Measurements from ENCODE around the gene TUT7.

DNA sequence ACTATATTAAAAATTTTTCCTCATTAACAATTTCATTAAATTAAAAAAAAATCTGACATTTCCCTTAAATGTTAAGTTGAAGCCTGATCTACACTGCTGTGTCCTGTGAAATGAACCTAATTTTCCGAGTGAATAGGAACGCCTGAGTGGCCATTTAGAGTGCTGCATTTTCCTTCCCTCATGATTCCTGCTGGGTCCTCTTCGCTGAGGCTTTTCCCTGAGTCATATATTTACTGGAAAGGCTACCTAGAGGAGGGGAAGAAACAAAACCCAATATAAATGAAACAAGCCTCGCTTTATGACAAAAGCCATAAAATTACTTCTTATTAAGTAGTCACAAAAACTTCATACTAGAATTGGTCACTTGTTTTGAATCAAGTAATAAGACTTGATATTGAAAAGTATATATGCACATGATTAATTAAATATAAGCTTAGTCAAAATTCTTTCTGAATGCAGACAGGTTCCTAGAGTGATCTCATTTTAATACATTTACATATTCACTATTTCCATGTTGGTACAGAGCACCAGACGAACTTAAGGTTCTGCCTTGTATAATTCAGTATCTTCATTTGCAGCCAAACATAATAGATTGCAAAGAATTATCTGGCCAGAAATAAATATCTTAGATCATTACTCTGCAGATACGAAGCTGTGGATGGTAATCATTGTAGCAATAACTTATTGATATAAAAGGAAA, 65.6 kb downstream of the TUT7 start:
- TF ChIP-seq, protein P1, sequence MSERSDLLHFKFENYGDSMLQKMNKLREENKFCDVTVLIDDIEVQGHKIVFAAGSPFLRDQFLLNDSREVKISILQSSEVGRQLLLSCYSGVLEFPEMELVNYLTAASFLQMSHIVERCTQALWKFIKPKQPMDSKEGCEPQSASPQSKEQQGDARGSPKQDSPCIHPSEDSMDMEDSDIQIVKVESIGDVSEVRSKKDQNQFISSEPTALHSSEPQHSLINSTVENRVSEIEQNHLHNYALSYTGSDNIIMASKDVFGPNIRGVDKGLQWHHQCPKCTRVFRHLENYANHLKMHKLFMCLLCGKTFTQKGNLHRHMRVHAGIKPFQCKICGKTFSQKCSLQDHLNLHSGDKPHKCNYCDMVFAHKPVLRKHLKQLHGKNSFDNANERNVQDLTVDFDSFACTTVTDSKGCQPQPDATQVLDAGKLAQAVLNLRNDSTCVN (tag by site-specific recombination; optimal IDR thresholded peaks at IDR 0.05), result no peak
- TF ChIP-seq ZNF37A (tag by site-specific recombination; IDR thresholded peaks at IDR 0.05) (no peak), ZNF768 (tag by site-specific recombination; IDR thresholded peaks at IDR 0.05) (no peak), ZNF121 (tag by site-specific recombination; IDR thresholded peaks at IDR 0.05) (no peak), ZSCAN30 (tag by site-specific recombination; IDR thresholded peaks at IDR 0.05) (no peak), ZIC2 (tag by site-specific recombination; IDR thresholded peaks at IDR 0.05) (no peak)
- TF ChIP-seq, protein P2, sequence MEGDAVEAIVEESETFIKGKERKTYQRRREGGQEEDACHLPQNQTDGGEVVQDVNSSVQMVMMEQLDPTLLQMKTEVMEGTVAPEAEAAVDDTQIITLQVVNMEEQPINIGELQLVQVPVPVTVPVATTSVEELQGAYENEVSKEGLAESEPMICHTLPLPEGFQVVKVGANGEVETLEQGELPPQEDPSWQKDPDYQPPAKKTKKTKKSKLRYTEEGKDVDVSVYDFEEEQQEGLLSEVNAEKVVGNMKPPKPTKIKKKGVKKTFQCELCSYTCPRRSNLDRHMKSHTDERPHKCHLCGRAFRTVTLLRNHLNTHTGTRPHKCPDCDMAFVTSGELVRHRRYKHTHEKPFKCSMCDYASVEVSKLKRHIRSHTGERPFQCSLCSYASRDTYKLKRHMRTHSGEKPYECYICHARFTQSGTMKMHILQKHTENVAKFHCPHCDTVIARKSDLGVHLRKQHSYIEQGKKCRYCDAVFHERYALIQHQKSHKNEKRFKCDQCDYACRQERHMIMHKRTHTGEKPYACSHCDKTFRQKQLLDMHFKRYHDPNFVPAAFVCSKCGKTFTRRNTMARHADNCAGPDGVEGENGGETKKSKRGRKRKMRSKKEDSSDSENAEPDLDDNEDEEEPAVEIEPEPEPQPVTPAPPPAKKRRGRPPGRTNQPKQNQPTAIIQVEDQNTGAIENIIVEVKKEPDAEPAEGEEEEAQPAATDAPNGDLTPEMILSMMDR (tag by site-specific recombination; IDR thresholded peaks at IDR 0.05), result no peak
- TF ChIP-seq, protein P3, sequence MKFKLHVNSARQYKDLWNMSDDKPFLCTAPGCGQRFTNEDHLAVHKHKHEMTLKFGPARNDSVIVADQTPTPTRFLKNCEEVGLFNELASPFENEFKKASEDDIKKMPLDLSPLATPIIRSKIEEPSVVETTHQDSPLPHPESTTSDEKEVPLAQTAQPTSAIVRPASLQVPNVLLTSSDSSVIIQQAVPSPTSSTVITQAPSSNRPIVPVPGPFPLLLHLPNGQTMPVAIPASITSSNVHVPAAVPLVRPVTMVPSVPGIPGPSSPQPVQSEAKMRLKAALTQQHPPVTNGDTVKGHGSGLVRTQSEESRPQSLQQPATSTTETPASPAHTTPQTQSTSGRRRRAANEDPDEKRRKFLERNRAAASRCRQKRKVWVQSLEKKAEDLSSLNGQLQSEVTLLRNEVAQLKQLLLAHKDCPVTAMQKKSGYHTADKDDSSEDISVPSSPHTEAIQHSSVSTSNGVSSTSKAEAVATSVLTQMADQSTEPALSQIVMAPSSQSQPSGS (tag by site-specific recombination; IDR thresholded peaks at IDR 0.05; ENCODE audit: low read depth), result no peak
